ENCODE data around the gene COL4A3.
A peak's percentile ranks its signal among the peaks of the same experiment; 100 is the strongest.

The COL4A3 gene

GRCh38 chr2:227292314-227292713, 127.9 kb downstream of the COL4A3 start:
- DNase-seq (ENCODE audit: low spot score) = no peak

- DNase-seq (ENCODE audit: low spot score) = no peak
Observed at GRCh38 chr2:227293531-227293930, 129.1 kb downstream of the COL4A3 start.

GRCh38 chr2:227295806-227296205, 131.4 kb downstream of the COL4A3 start:
- DNase-seq (ENCODE audit: low spot score) = no peak

- no peak for DNase-seq (ENCODE audit: low spot score)
Observed at GRCh38 chr2:227296671-227297405, 132.4 kb downstream of the COL4A3 start.

GRCh38 chr2:227301523-227301922, 137.1 kb downstream of the COL4A3 start:
- DNase-seq (ENCODE audit: low spot score) = no peak

GRCh38 chr2:227308784-227309183, 144.4 kb downstream of the COL4A3 start:
- DNase-seq (ENCODE audit: low spot score) = no peak

GRCh38 chr2:227310756-227311110, 146.3 kb downstream of the COL4A3 start:
- no peak for DNase-seq (ENCODE audit: low spot score)

GRCh38 chr2:227311861-227312506, 147.6 kb downstream of the COL4A3 start:
- DNase-seq (ENCODE audit: low spot score) = no peak

- no peak for DNase-seq (ENCODE audit: low spot score)
Observed at GRCh38 chr2:227312579-227312978, 148.2 kb downstream of the COL4A3 start.

- DNase-seq (ENCODE audit: low spot score) = no peak
Observed at GRCh38 chr2:227313310-227313709, 148.9 kb downstream of the COL4A3 start.

GRCh38 chr2:227317834-227318233, 153.4 kb downstream of the COL4A3 start:
- no peak for DNase-seq (ENCODE audit: low spot score)

- DNase-seq (ENCODE audit: low spot score) = no peak
Observed at GRCh38 chr2:227320305-227321094, 156.1 kb downstream of the COL4A3 start.

GRCh38 chr2:227322530-227323205, 158.2 kb downstream of the COL4A3 start:
- DNase-seq (ENCODE audit: low spot score) = no peak

GRCh38 chr2:227323818-227324217, 159.4 kb downstream of the COL4A3 start:
- no peak for DNase-seq (ENCODE audit: low spot score)

GRCh38 chr2:227324642-227324994, 160.2 kb downstream of the COL4A3 start:
- peak; percentile 60 for DNase-seq (ENCODE audit: low spot score)

- DNase-seq (ENCODE audit: low spot score) = peak; percentile 89
Observed at GRCh38 chr2:227324995-227325838, 160.8 kb downstream of the COL4A3 start, which contains the start of gene MFF. Gene MFF (plus strand): TSS chr2:227325251. CDS start chr2:227330666, 5,415 bp downstream.

GRCh38 chr2:227325839-227326195, 161.4 kb downstream of the COL4A3 start:
- DNase-seq (ENCODE audit: low spot score) = peak; percentile 36

GRCh38 chr2:227326783-227327182, 162.4 kb downstream of the COL4A3 start:
- DNase-seq (ENCODE audit: low spot score) = no peak

- no peak for DNase-seq (ENCODE audit: low spot score)
Observed at GRCh38 chr2:227335713-227336112, 171.3 kb downstream of the COL4A3 start.

GRCh38 chr2:227337442-227337841, 173.0 kb downstream of the COL4A3 start:
- DNase-seq (ENCODE audit: low spot score) = no peak

- DNase-seq (ENCODE audit: low spot score) = no peak
Observed at GRCh38 chr2:227339098-227339599, 174.7 kb downstream of the COL4A3 start.
